ENCODE measurements around the gene KIAA2012. TPM values are rescaled to one million over a fixed set of nuclear protein-coding genes. Genes with fewer than 3 reads are reported as not detected.

Gene KIAA2012
- total RNA-seq, 1 donor from 2014 or later: not detected

DNA sequence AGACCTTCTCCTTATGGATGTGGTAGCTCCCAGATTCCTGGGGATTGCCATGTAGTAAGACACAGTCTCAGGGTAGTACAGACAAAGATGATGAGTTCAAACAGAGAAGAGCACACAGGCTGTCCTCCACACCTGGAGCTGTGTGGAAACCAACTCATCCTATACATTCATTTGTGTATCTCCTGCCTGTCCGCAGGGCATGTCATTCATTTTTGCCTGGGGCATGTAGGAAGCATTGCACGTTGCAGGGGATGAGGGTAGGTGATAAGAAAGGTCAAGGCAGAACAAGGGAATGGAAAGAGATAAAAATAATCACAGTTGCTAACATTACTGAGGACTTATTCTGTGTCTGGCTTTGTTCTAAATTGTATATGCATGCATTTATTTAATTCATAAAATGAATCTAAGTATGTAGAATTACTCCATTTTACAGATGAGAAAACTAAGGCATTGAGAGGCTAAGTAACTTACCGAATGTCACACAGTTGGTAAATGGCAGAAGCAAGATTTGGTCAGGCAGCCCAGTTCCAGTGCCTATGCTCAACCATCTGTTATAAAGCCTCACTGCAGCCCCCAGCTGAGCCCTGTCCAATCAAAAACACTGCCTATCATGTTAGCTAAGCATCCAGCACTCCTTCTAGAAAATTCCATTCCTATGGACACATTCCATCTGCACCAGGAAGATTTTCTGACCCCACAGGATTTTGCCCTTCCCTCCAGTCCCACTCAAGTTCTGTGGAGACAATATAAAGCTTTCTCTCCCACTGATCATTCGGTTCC, 84.3 kb downstream of the KIAA2012 start:
- DNase-seq: no peak
- Mint-ChIP-seq H3K36me3 (ENCODE audit: unreplicated experiment) (no peaks in the 10 kb centered on the region), H3K27me3 (ENCODE audit: unreplicated experiment) (no peaks in the 10 kb centered on the region), H3K4me1 (ENCODE audit: low read depth, unreplicated experiment) (peaks cover 4% of the 10 kb centered on the region), H3K27ac (ENCODE audit: unreplicated experiment) (no peak overlapping the region), H3K9me3 (ENCODE audit: unreplicated experiment) (no peaks in the 10 kb centered on the region), H3K4me3 (ENCODE audit: unreplicated experiment) (no peak overlapping the region)
- no peak for TF ChIP-seq CTCF (IDR thresholded peaks at IDR 0.05; ENCODE audit: partially characterized antibody, unreplicated experiment)

GRCh38 chr2:202158796-202159195, 85.7 kb downstream of the KIAA2012 start:
- H3K27me3 Mint-ChIP-seq (ENCODE audit: unreplicated experiment): peaks cover 2% of the 10 kb centered on the region
- DNase-seq: no peak
- no peaks in the 10 kb centered on the region for H3K9me3 Mint-ChIP-seq (ENCODE audit: unreplicated experiment)
- H3K4me3 Mint-ChIP-seq (ENCODE audit: unreplicated experiment): no peak overlapping the region
- no peaks in the 10 kb centered on the region for H3K36me3 Mint-ChIP-seq (ENCODE audit: unreplicated experiment)
- H3K4me1 Mint-ChIP-seq (ENCODE audit: low read depth, unreplicated experiment): peaks cover 4% of the 10 kb centered on the region
- no peak overlapping the region for H3K27ac Mint-ChIP-seq (ENCODE audit: unreplicated experiment)
- TF ChIP-seq CTCF (IDR thresholded peaks at IDR 0.05; ENCODE audit: partially characterized antibody, unreplicated experiment): no peak

- Mint-ChIP-seq H3K9me3 (ENCODE audit: unreplicated experiment) (no peaks in the 10 kb centered on the region), H3K4me1 (ENCODE audit: low read depth, unreplicated experiment) (peaks cover 4% of the 10 kb centered on the region), H3K27ac (ENCODE audit: unreplicated experiment) (no peak overlapping the region), H3K27me3 (ENCODE audit: unreplicated experiment) (peaks cover 2% of the 10 kb centered on the region), H3K4me3 (ENCODE audit: unreplicated experiment) (no peak overlapping the region), H3K36me3 (ENCODE audit: unreplicated experiment) (no peaks in the 10 kb centered on the region)
- DNase-seq: no peak
- no peak for TF ChIP-seq CTCF (IDR thresholded peaks at IDR 0.05; ENCODE audit: partially characterized antibody, unreplicated experiment)
Observed at GRCh38 chr2:202161151-202161835, 88.2 kb downstream of the KIAA2012 start.

DNA sequence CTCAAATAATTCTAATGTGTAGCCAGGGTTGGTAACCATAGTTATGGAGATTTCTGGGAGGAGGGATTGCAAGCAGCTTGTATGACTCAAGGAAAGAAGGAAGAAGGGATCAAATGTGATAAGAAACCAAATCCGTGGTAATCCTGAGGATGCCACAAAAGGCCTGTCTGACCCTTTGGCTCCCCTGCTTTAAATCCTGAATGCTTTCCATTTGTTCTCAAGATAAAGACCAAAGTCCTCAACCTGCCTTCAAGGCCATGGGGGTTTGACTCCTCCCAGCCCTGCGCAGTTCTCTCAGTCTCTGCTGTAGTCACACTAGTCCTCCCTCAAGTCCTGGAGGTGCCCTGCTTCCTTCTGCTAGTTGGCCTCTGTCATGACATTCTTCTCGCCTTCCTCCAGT, 91.4 kb downstream of the KIAA2012 start:
- Mint-ChIP-seq H3K36me3 (ENCODE audit: unreplicated experiment) (no peaks in the 10 kb centered on the region), H3K4me3 (ENCODE audit: unreplicated experiment) (no peak overlapping the region), H3K27me3 (ENCODE audit: unreplicated experiment) (peaks cover 2% of the 10 kb centered on the region), H3K9me3 (ENCODE audit: unreplicated experiment) (no peaks in the 10 kb centered on the region), H3K27ac (ENCODE audit: unreplicated experiment) (no peak overlapping the region), H3K4me1 (ENCODE audit: low read depth, unreplicated experiment) (peaks cover 4% of the 10 kb centered on the region)
- TF ChIP-seq CTCF (IDR thresholded peaks at IDR 0.05; ENCODE audit: partially characterized antibody, unreplicated experiment): no peak
- DNase-seq: no peak

GRCh38 chr2:202165208-202165607, 92.2 kb downstream of the KIAA2012 start:
- H3K27ac Mint-ChIP-seq (ENCODE audit: unreplicated experiment): no peak overlapping the region
- H3K4me1 Mint-ChIP-seq (ENCODE audit: low read depth, unreplicated experiment): peaks cover 4% of the 10 kb centered on the region
- H3K4me3 Mint-ChIP-seq (ENCODE audit: unreplicated experiment): no peak overlapping the region
- DNase-seq: no peak
- H3K36me3 Mint-ChIP-seq (ENCODE audit: unreplicated experiment): no peaks in the 10 kb centered on the region
- no peak for TF ChIP-seq CTCF (IDR thresholded peaks at IDR 0.05; ENCODE audit: partially characterized antibody, unreplicated experiment)
- H3K27me3 Mint-ChIP-seq (ENCODE audit: unreplicated experiment): peaks cover 2% of the 10 kb centered on the region
- H3K9me3 Mint-ChIP-seq (ENCODE audit: unreplicated experiment): no peaks in the 10 kb centered on the region

Data from glutamatergic neuron (in vitro differentiated cells).